ENCODE measurements around the gene BCAS1.

Gene BCAS1

DNA sequence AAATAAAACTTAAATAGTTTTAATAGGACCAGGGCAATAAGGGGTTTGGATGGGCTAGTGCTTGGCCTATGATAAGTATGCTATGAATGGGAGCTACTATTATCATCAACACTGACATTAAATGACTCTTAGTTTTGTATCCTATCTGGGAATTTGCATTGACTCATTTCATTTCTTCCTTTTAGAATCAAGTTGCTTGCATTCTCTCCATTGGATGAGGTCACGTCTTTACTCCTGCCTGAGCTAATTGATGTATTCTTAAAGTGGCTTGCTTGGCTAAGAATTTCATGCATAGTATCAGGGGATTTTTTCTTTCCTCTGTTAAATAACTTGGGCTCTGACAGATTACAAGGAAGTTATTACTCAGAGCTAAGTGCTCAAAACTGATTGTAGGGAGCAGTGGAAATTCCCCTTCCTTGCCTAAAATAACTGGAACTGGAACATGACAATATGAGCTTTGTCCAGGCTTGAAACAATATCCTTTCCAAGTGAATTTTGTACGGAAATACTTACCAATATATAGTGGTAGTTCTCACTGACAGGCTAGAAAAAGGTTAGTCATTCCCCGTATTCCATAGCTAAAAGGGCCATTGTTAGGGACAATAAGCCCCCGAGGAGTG, 169.9 kb downstream of the BCAS1 start:
- no peak for DNase-seq

DNA sequence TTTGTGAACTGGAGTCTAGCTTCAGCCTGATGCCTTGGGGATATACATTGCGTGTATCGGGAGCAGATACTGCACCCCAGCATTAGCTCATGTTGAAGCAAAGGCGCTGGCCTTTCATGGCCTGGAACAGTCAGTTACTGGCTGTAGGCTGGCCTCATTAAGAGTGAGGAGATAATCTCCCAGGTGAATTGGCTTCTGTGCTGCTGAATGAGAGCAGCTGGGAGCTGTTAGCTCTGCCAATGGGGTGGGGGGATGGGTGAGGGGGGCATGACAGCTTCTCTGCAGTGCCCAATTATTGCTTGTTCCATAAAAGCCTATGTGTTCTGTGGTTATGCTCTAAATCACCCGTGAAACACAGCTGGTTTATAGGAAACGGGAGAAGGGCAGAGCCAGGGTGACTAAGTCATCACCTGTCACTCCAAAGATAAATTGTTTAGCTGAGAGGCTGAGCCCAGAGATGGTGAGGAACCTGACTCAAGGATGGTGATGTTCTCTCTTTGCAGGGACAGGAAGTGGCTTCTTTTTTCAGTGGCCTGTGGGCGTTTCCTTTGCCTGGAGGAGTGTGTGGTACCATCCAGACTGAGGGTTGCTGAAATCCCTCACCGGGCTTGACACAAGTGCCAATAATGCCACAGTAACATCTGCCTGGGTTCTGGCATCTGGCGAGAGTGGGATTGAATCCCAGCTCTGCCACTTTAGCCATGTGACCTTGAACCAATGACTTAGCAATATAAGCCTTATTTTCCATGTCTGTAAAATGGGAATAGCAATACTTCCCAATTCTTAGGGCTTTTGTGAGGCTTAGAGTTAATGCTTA, 170.8 kb downstream of the BCAS1 start:
- DNase-seq, result peak; percentile 98

GRCh38 chr20:53898556-53898931, 171.8 kb downstream of the BCAS1 start:
- DNase-seq, result no peak

- DNase-seq, result no peak
Observed at GRCh38 chr20:53897884-53898555, 172.4 kb downstream of the BCAS1 start.

DNA sequence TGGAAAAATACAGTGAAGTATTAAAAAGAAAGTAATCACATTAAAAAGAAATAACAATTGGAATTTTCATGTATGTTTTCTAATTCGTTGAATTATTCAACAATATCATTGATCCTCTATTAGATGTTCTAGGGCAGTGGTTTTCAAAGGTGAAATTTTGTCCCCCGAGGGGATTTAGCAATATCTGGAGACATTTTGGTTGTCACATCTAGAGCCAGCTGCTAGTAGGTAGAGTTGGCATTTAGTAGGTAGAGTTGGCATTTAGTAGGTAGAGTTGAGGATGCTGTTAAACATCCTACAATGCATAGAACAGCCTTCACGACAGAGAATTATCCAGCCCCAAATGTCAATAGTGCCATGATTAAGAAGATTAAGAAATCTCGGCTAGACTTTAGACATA, 173.7 kb downstream of the BCAS1 start:
- DNase-seq, result no peak

GRCh38 chr20:53896041-53896440, 174.4 kb downstream of the BCAS1 start:
- no peak for DNase-seq

DNA sequence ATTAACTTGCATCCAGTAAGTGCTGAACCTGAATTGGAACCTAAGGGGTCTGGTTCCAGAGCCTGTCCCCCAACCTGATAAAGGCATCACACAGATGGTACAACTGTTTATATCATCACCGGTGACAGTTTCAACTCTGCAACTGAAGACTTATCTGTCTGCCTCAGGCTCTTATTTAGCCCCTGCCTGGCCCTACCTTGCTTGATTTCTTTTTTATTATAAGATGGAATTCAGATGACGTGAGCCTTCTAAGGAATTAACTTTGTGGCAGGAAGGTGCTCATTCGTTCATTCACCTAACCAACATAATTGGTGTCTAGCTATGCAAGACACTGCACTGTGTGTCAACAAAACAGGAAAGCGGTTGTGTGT, 175.0 kb downstream of the BCAS1 start:
- DNase-seq, result no peak

GRCh38 chr20:53894707-53895384, 175.5 kb downstream of the BCAS1 start:
- DNase-seq, result no peak
